HG02763 (cell line): ENCODE data around the gene ZNF593.

Experiments
- ATAC-seq: cut with Tn5 transposase; IDR thresholded peaks from one replicate; pipeline ENCODE4 v1.9.1; 2021; ENCODE audit warnings: mild to moderate bottlenecking, moderate library complexity; ENCODE audit not compliant: unreplicated experiment

Gene ZNF593

GRCh38 chr1:26169669-26170471 is at the start of gene ZNF593:
ZNF593 (plus strand) TSS chr1:26169908; CDS start chr1:26169984, 76 bp downstream.
- ATAC-seq = peak; percentile 80

- ATAC-seq = no peak
Measured at GRCh38 chr1:26121854-26122773, 47.6 kb upstream of the ZNF593 start.

- ATAC-seq = no peak
Measured at GRCh38 chr1:26122988-26123973, 46.4 kb upstream of the ZNF593 start.

DNA sequence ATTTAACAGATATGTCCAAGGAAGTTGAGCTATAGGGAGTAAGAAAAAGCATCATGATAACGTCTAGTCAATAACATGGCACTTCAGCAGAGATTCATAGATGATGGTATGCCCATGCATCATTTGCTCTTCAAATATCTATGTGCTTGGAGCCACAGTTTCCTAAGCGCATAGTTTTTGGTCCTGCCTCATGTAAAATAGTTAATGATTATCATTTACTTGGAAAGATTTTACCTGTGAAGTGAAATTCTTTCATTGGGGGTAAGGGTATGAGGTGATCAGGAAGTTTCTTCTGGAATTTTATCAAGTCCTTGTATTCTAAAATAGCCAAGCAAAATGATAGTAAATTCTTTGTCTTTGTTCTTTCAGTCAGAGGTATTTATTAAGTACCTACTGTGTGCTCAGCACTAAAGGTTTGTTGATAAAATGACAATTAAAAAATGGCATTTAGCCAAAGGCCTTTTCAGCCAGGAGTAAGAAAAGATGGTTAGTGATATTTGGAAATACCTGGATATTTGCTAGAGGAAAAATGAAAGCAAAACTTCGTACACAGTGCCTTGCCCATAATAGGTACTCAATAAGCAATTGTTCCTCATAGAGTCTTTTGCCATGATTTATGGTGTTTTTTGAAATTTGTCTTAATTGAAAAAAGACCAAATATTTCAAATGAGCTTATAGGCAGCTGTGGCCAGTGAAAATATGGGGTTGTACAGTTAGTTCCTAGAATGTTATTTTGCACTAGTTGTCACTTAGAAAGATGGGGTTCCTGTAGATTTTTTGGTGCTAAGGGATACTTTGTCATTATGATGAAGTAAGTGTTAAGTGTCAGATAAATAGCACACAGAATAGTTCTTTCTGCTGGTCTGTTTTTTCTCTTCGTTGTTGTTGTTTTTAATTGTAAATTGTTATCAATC is 45.0 kb upstream of the ZNF593 start:
- no peak for ATAC-seq

DNA sequence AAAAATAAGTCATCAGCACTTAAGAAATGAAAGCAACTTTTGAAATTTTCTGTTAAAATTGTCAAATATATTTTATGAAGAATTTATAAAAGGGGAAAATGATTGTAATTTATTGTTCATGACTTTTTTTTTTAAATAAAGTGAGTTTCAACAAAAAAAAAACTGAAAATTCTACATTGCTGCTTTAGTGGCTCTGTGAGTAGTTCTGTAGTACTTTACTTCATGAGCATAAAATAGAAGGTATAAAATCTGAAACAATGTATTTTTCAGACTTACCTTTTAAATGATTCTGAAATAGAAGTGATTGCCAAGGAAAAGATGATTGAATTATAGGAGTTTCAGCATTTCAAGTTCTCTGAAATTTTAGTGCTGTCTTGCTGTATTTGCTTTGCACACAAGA is 44.3 kb upstream of the ZNF593 start:
- ATAC-seq = no peak

DNA sequence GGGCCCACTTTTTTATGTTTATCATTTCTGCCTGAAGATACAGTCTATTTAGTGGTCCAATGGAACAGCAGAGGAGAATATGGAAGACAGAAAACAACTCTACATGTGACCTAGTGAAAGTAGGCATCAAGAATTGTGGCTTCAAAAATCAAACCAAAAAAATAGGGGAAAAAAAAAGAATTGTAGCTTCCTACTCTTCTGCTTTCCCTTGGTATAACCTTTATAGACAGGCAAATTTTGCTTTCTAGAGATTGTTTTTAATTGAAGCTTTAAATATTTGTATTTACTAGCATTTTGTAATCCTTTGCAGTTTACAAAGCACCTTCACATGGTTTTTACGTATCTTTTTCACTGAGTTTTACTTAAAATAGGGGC is 43.8 kb upstream of the ZNF593 start:
- no peak for ATAC-seq

- no peak for ATAC-seq
Measured at GRCh38 chr1:26126321-26127084, 43.2 kb upstream of the ZNF593 start.

- no peak for ATAC-seq
Measured at GRCh38 chr1:26127235-26128163, 42.2 kb upstream of the ZNF593 start.

DNA sequence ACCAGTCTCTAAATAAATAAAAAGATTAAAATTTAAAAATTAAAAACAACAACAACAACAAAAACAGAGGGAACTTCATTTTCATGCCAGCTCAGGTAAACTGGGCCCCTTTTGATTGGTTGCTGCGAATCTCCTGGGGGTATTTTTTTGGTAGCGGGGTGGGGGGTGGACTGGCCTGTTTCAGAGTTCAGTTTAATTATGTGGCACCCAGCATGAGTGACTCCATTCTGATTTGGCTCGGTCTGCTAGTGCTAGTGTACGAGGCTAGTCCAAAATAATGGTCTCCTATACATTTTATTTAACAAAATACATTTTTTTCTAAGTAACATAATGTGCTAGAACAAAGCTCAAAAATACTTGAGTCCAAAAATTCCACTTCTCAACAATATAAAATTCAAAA is 39.9 kb upstream of the ZNF593 start:
- ATAC-seq = no peak

DNA sequence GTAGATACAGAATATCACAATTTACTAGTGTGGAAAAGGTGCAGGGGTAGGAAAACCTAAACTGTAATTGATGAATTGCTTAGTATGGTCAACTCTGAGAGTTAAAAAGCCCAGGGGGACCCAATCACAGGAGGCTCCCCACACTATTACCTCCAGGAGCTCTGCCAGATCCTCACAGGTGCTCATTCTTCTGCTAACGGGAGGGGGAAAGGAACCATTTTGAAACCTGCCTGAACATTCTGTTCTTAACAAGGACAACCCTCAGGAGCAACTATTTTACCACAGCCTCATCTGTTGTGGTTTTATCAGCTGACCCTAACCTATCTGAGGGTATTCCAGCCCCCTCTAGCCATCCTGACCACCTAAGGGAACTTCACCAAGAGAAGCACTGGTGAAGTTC is 39.0 kb upstream of the ZNF593 start:
- ATAC-seq = no peak

DNA sequence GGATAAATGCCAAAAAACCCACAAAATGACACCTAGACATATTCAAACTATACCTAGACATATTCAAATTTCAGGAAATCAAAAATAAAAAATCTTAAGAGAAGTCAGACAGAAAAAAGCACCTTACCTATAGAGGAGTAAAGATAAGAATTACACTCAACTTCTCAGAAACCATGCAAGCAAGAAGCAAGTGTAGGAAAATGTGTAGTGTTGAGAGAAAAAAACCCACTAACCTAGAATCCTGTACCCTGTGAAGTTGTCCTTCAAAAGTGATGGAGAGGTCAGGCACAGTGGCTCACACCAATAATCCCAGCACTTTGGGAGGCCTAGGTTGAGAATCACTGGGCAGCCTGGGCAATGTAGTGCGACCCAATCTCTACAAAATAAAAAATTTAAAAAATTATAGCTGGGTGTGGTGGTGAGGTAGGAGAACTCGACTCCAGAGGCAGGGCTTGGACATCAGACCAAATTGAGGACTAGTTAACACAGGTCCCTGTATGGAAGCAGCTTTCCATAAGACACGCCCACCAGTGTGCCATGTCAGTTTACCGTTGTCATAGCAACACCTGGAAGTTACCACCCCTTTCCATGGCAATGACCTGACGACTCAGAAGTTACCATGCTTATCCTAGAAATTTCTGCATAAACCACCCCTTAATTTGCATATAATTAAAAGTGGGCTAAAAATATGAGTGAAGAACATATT is 37.4 kb upstream of the ZNF593 start:
- no peak for ATAC-seq

- no peak for ATAC-seq
Measured at GRCh38 chr1:26132834-26133167, 36.9 kb upstream of the ZNF593 start.

DNA sequence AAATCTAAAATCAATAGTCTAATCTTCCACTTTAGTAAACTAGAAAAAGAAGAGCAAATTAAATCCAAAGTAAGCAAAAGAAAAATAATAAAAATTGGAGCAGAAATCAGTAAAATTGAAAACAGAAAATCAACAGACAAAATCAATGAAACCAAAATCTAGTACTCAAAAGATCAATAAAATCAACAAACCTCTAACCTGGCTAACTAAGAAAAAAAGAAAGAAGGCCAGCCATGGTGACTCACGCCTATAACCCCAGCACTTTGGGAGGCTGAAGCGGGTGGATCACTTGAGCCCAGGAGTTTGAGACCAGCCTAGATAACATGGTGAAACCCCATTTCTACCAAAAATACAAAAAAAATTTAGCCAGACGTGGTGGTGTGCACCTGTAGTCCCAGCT is 35.2 kb upstream of the ZNF593 start:
- no peak for ATAC-seq

- no peak for ATAC-seq
Measured at GRCh38 chr1:26138974-26139558, 30.6 kb upstream of the ZNF593 start.

- ATAC-seq = no peak
Measured at GRCh38 chr1:26142159-26142558, 27.5 kb upstream of the ZNF593 start.

GRCh38 chr1:26145041-26145959 is 24.4 kb upstream of the ZNF593 start:
- ATAC-seq = no peak
